Psoas muscle (tissue), 8 donors: Measurements from ENCODE around the gene TMEM270. TPM values are rescaled to one million over a fixed set of nuclear protein-coding genes. Genes with fewer than 3 reads are reported as not detected.

Experiments
- ATAC-seq, 4 donors: fragments of 200-7000 bp; cut with Tn5 transposase; one replicate each; pipeline ENCODE4 v1.9.1; 2020; ENCODE audit warnings: moderate library complexity in 3 of 4, mild to moderate bottlenecking in 2 of 4
- DNase-seq, 2 donors: peaks; one replicate each; pipeline ENCODE4 v3.0.0-alpha.2; 2020
- H3K27ac ChIP-seq: fragments of 200-600 bp; one replicate; pipeline ENCODE4 v1.8.0; 2022
- H3K27me3 ChIP-seq, 3 donors: fragments of 200-600 bp in 1 of 3; one replicate each; pipeline versions ENCODE4 v1.6.1 to v1.8.0; 2013 to 2022; ENCODE audit warnings: low read length in 2 of 3, mild to moderate bottlenecking in 2 of 3, moderate library complexity in 1 of 3; ENCODE audit not compliant: insufficient read depth in 3 of 3
- H3K36me3 ChIP-seq, 2 donors: fragments of 200-600 bp in 1 of 2; one replicate each; pipeline versions ENCODE4 v1.6.1 to v1.8.0; 2013 to 2022; ENCODE audit warnings: low read depth in 1 of 2, mild to moderate bottlenecking in 1 of 2, moderate library complexity in 1 of 2; ENCODE audit not compliant: insufficient read depth in 1 of 2
- H3K4me1 ChIP-seq: fragments of 200-600 bp; one replicate; pipeline ENCODE4 v1.8.0; 2022
- H3K4me3 ChIP-seq: fragments of 200-600 bp; one replicate; pipeline ENCODE4 v1.8.0; 2022; ENCODE audit warnings: mild to moderate bottlenecking
- H3K9me3 ChIP-seq: fragments of 200-600 bp; one replicate; pipeline ENCODE4 v1.8.0; 2022
- WGBS, 3 donors: extraction: QIAGEN DNeasy Blood & Tissue Kit; methylation state at CpG; one replicate each; pipeline versions ENCODE4 v1.1.6 to v1.1.7; 2013; 5-methylcytosine and 5-hydroxymethylcytosine counted together
- intact Hi-C, 2 donors: fragments of 100-400 bp; cut with DNase I; formaldehyde crosslinking; loops; one replicate each; pipeline versions ENCODE4 v1.11.0 to v1.14.2; 2022
- long read RNA-seq, 2 donors: library from polyadenylated mRNA; unstranded; transcript quantifications; one replicate each; pipeline ENCODE4 v2.0.0, GENCODE V29; 2021
- polyA plus RNA-seq, 3 donors: library from polyadenylated mRNA; stranded (reverse); fragments of 200-250 nt; gene quantifications; one replicate each; pipeline ENCODE4 v1.2.3, GENCODE V29; 2013
- total RNA-seq, 4 donors: library from RNA; stranded (reverse); fragmentation: NEBNext Ultra II Directional in 2 of 4; extraction: Animal tissue kit (Norgen Biotek cat#: 25700) in 2 of 4; gene quantifications; one replicate each; pipeline versions ENCODE4 v1.2.1 to v1.2.4, GENCODE V29; 2021 to 2023
- TF ChIP-seq, protein P1 (sequence below): fragments of 200-600 bp; IDR thresholded peaks from one replicate; pipeline ENCODE4 v1.8.0; 2022; ENCODE audit warnings: antibody characterized with exemption
- donor health status: healthy with polysubstance abuse.
- donor health status: DM: no; HTN: no; CAD: no; lungs with moderate emphysema.
- donor health status: Bipolar disorder and iron deficiency.
- donor health status: healthy.
- donor health status: DM: yes; HTN: yes; CAD: no.
- donor health status: DM: no; HTN: no; CAD: no.
- donor health status: DM: no; HTN: no; CAD: no.
- donor health status: DM: yes; HTN: yes; CAD: no.

TMEM270 gene, protein sequence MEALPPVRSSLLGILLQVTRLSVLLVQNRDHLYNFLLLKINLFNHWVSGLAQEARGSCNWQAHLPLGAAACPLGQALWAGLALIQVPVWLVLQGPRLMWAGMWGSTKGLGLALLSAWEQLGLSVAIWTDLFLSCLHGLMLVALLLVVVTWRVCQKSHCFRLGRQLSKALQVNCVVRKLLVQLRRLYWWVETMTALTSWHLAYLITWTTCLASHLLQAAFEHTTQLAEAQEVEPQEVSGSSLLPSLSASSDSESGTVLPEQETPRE
- not detected for total RNA-seq
- polyA plus RNA-seq = not detected
- long read RNA-seq, donor 1 = 0 reads
- long read RNA-seq, donor 2 = 0 reads

DNA sequence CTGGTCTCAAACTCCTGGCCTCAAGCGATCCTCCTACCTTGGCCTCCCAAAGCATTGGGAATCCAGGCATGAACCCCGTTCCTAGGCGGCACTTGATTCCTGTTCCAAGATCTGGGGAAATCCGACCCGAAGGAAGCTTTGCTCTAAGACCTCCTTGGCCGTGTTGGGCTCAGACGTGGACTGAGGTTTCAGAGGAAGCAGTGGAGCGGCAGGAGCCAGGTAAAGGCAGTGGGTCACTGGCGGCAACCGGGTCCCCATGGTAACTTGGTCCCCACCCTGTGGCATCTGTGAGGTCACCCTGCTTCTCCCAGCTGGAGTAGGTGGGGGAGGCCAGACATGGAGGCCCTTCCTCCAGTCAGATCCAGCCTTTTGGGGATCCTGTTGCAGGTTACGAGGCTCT is at the start of gene TMEM270:
TMEM270 (plus strand) TSS at position 301 of the 400 bp plus-strand sequence; CDS start at position 337, 36 bp downstream.
- Histone ChIP-seq H3K27me3 (peaks cover 0 to 6% (median 0%) of the 10 kb centered on the region in 3 donors), H3K36me3 (no peaks in the 10 kb centered on the region), H3K9me3 (no peaks in the 10 kb centered on the region), H3K27ac (no peak within 1 kb of the TSS), H3K4me3 (no peak within 1 kb of the TSS), H3K4me1 (no peaks in the 10 kb centered on the region)
- no peak for ATAC-seq
- intact Hi-C loops = no loop called here
- TF ChIP-seq, protein P1, sequence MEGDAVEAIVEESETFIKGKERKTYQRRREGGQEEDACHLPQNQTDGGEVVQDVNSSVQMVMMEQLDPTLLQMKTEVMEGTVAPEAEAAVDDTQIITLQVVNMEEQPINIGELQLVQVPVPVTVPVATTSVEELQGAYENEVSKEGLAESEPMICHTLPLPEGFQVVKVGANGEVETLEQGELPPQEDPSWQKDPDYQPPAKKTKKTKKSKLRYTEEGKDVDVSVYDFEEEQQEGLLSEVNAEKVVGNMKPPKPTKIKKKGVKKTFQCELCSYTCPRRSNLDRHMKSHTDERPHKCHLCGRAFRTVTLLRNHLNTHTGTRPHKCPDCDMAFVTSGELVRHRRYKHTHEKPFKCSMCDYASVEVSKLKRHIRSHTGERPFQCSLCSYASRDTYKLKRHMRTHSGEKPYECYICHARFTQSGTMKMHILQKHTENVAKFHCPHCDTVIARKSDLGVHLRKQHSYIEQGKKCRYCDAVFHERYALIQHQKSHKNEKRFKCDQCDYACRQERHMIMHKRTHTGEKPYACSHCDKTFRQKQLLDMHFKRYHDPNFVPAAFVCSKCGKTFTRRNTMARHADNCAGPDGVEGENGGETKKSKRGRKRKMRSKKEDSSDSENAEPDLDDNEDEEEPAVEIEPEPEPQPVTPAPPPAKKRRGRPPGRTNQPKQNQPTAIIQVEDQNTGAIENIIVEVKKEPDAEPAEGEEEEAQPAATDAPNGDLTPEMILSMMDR = no peak
- DNase-seq = no peak
- 79 to 94% (median 89%) methylated on average over 11 of the region's 11 CpGs for WGBS, 3 donors

DNA sequence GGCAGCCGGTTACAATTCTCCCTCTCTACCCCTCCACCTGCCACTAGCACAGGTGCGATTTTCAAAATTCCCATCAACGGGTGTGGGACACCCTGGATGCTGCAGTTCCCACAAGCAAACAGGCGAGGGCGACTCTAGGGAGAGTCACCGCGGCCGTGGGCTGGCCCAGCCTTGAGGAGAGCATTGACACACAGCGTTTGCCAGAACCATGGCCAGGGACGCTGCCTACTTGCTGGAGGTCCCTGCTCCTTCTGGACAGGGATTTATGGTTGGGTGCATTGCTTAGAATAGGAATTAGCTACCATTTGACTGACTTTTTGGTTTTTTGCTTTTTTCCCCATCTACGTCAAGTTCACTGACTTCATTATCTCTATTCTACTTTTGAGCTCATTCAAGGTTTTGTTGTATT is 49.2 kb upstream of the TMEM270 start:
- 10% methylated on average over 11 of the region's 11 CpGs for WGBS, 3 donors
- Histone ChIP-seq H3K4me3 (no peak overlapping the region), H3K27me3 (peaks cover 0 to 4% (median 0%) of the 10 kb centered on the region in 3 donors), H3K27ac (no peak overlapping the region), H3K4me1 (no peaks in the 10 kb centered on the region), H3K36me3 (no peaks in the 10 kb centered on the region), H3K9me3 (no peaks in the 10 kb centered on the region)
- ATAC-seq (peak; percentile 78 to 89 (median 85)), DNase-seq (peak; percentile 61 to 78)
- TF ChIP-seq, protein P1 = peak; percentile 75
- intact Hi-C loops = loop anchor here (1.0 to 2.0 kb wide), 2 partner anchors 43 to 44 kb away; no protein-coding TSS in a partner anchor

DNA sequence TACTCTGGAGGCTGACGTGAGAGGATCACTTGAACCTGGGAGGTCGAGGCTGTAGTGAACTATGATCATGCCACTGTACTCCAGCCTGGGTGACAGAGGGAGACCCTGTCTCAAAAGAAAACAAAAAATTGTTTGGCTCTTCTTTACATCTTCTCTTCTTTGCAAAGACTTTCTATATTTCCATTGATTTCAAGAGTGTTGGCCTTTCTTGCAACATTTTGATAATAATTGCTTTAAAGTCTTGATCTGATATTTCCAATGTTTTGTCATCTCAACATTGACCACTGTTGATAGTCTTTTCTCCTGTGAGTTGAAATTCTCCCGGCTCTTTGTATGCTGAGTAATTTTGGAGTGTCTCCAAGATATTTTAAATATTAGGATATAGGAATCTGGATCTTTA is 48.0 kb upstream of the TMEM270 start:
- no peaks in the 10 kb centered on the region for H3K4me1 ChIP-seq
- no peak overlapping the region for H3K4me3 ChIP-seq
- no peak overlapping the region for H3K27ac ChIP-seq
- no peak for DNase-seq
- TF ChIP-seq, protein P1 = no peak
- intact Hi-C loops = no loop called here
- H3K36me3 ChIP-seq = no peaks in the 10 kb centered on the region
- 77 to 85% (median 80%) methylated on average over 3 of the region's 3 CpGs for WGBS, 3 donors
- ATAC-seq = no peak
- H3K9me3 ChIP-seq = no peaks in the 10 kb centered on the region
- peaks cover 0 to 4% (median 0%) of the 10 kb centered on the region in 3 donors for H3K27me3 ChIP-seq

DNA sequence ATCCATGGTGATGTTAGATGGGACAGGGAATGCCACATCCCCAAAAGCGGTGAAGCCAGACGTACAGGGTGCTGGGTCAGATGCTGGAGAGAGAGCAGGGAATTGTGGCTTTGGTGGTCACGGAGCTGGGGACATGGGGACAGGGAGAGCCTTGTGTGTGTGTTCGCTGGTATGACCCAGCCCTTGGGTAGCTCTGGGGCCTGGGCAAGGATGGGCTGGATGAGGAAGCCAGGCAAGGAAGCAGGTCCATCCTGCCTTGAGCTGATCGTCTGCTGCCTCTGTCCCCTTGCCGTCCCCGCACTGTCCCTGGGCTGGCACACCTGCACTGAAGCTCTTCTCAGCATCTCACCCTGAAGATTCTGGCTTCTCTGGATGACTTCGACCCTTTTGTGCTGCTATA is 45.5 kb upstream of the TMEM270 start:
- intact Hi-C loops = no loop called here
- H3K36me3 ChIP-seq = no peaks in the 10 kb centered on the region
- 72 to 76% (median 73%) methylated on average over 8 of the region's 8 CpGs for WGBS, 3 donors
- no peaks in the 10 kb centered on the region for H3K9me3 ChIP-seq
- no peak overlapping the region for H3K4me3 ChIP-seq
- H3K27me3 ChIP-seq = peaks cover 0 to 4% (median 0%) of the 10 kb centered on the region in 3 donors
- TF ChIP-seq, protein P1 = no peak
- ATAC-seq (no peak), DNase-seq (no peak)
- H3K27ac ChIP-seq = no peak overlapping the region
- H3K4me1 ChIP-seq = no peaks in the 10 kb centered on the region
